HepG2 (cell line): Measurements from ENCODE around the gene WDR91. TPM values are rescaled to one million over a fixed set of nuclear protein-coding genes. Genes with fewer than 3 reads are reported as not detected.
A peak's percentile ranks its signal among the peaks of the same experiment; 100 is the strongest.

Experiments used
- AHR ChIP-seq: IDR thresholded peaks from 2 replicates; pipeline ENCODE4 v1.6.1; 2018; ENCODE audit warnings: missing genetic modification reagents, missing compliant biosample characterization
- BRCA1 ChIP-seq: sonication (generic); formaldehyde crosslinking; IDR thresholded peaks from 2 replicates; pipeline ENCODE4 v1.4.0; 2020; ENCODE audit warnings: missing genetic modification reagents
- EZH2 ChIP-seq: conservative IDR thresholded peaks from 2 replicates; pipeline ENCODE4 v1.6.1; 2012; ENCODE audit warnings: mild to moderate bottlenecking, low read depth, low read length, moderate library complexity
- FOXA1 ChIP-seq, 2 experiments: fragments of 450-650 bp in 1 of 2; sonication (generic) in 1 of 2; formaldehyde crosslinking in 1 of 2; IDR thresholded peaks; 2 replicates each; pipeline versions ENCODE4 v1.4.0 to v1.6.1; 2016 to 2020; ENCODE audit warnings: missing genetic modification reagents in 1 of 2
- ISL2 ChIP-seq: sonication (generic); formaldehyde crosslinking; IDR thresholded peaks from 2 replicates; pipeline ENCODE4 v1.5.0; 2020; ENCODE audit warnings: missing genetic modification reagents
- ISX ChIP-seq: sonication (generic); formaldehyde crosslinking; conservative IDR thresholded peaks from 2 replicates; pipeline ENCODE4 v1.5.0; 2020; ENCODE audit warnings: missing genetic modification reagents
- KLF16 ChIP-seq, 2 experiments: sonication (generic) in 1 of 2; formaldehyde crosslinking in 1 of 2; IDR thresholded peaks; 2 replicates each; pipeline versions ENCODE4 v1.6.1 to v1.8.0; 2016 to 2023; ENCODE audit warnings: missing genetic modification reagents in 2 of 2, missing compliant biosample characterization in 1 of 2
- SIX1 ChIP-seq: sonication (generic); formaldehyde crosslinking; IDR thresholded peaks from 2 replicates; pipeline ENCODE4 v1.4.0; 2020; ENCODE audit warnings: missing genetic modification reagents, borderline replicate concordance
- SOX6 ChIP-seq, 2 experiments: fragments of 450-650 bp in 1 of 2; sonication (generic) in 1 of 2; formaldehyde crosslinking in 1 of 2; IDR thresholded peaks; 2 replicates each; pipeline versions ENCODE4 v1.4.0 to v1.6.1; 2017 to 2020; ENCODE audit warnings: antibody characterized with exemption in 1 of 2, mild to moderate bottlenecking in 1 of 2, missing genetic modification reagents in 1 of 2
- ZFP36L1 ChIP-seq: sonication (generic); formaldehyde crosslinking; IDR thresholded peaks from 2 replicates; pipeline ENCODE4 v1.8.0; 2022; ENCODE audit warnings: mild to moderate bottlenecking, missing genetic modification reagents, moderate library complexity
- ZNF546 ChIP-seq: sonication (generic); formaldehyde crosslinking; conservative IDR thresholded peaks from 2 replicates; pipeline ENCODE4 v1.8.1; 2023; ENCODE audit warnings: mild to moderate bottlenecking, missing genetic modification reagents
- ZNF703 ChIP-seq: sonication (generic); formaldehyde crosslinking; IDR thresholded peaks from 2 replicates; pipeline ENCODE4 v1.5.1; 2020; ENCODE audit warnings: missing genetic modification reagents, mild to moderate bottlenecking, moderate library complexity, borderline replicate concordance
- polyA plus RNA-seq, 8 experiments: library from polyadenylated mRNA; depleted of rRNA in 3 of 8; stranded (reverse) in 7 of 8; unstranded in 1 of 8; fragments of >200 nt; fragmentation: Illumina TruSeq in 4 of 8; extraction: Trizol in 4 of 8; gene quantifications; 2 replicates each; pipeline versions ENCODE4 v1.2.1 to v1.2.3, GENCODE V29; 2011 to 2016; ENCODE audit warnings: low read depth in 4 of 8, missing spikeins in 1 of 8, mixed read lengths in 1 of 8; ENCODE audit not compliant: insufficient read depth in 1 of 8
- total RNA-seq, 5 experiments: library from RNA; depleted of rRNA; stranded (reverse); fragments of >200 nt; fragmentation: Illumina TruSeq; extraction: Trizol; gene quantifications; 2 replicates each; pipeline ENCODE4 v1.2.3, GENCODE V29; 2016; ENCODE audit warnings: low read depth in 1 of 5
- TF ChIP-seq, protein P1 (sequence below): sonication (generic); formaldehyde crosslinking; IDR thresholded peaks from one replicate; pipeline ENCODE4 v1.5.1; 2020; ENCODE audit warnings: mild to moderate bottlenecking, missing genetic modification reagents; ENCODE audit errors: not compliant biosample characterization
- TF ChIP-seq, protein P2 (sequence below): sonication (generic); formaldehyde crosslinking; IDR thresholded peaks from 2 replicates; pipeline ENCODE4 v1.4.0; 2020; ENCODE audit warnings: mild to moderate bottlenecking, low read depth, missing genetic modification reagents
- TF ChIP-seq, protein P3 (sequence below): sonication (generic); formaldehyde crosslinking; IDR thresholded peaks from 2 replicates; pipeline ENCODE4 v1.8.1; 2023; ENCODE audit warnings: mild to moderate bottlenecking, missing genetic modification reagents, borderline replicate concordance
- TF ChIP-seq, protein P4 (sequence below): sonication (generic); formaldehyde crosslinking; IDR thresholded peaks from 2 replicates; pipeline ENCODE4 v1.8.1; 2023; ENCODE audit warnings: mild to moderate bottlenecking, missing genetic modification reagents

WDR91 gene
- total and polyA plus RNA-seq, 2 of the 13 experiments (the other 11 are each of a cell fraction or from before 2014, with no cell fraction given): 11.6 to 12.1 TPM

DNA sequence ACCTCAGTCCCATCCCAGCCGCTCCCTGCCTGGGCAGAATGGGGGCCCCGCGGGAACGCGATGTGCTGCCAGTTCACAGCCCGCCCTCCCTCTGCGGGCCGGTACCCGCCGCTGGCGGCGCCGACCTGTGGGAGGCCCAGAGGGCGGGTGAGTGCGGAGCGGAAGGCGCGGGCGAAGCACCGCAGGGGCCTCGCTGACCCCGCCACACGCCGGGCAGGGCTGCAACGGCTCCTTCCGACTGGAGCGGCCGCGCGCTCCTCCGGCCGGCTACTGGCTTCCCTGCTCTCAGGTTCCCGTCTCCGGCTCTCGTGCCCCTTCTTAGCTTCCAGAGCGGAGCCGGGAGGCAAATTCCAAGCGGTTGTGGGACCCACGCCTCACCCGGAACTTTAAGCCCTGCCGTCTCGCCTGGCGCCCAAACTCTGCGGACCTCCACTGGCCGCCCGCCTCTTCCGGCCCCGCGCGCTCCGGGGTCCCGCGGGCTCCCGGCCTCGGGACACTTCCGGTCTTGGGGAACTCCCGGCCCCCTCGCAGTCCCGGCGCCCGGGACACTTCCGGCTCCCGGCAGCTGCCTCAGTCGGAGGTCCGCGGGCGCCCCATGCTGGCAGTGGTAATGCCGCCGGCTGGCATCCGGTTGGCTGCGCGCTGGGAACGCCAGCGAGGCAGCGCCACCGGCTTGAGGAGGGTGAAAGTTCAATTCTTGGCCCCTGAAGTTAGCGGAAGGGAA, 40.9 kb downstream of the WDR91 start, which contains the start of gene CYREN (continued):
- TF ChIP-seq, protein P1, sequence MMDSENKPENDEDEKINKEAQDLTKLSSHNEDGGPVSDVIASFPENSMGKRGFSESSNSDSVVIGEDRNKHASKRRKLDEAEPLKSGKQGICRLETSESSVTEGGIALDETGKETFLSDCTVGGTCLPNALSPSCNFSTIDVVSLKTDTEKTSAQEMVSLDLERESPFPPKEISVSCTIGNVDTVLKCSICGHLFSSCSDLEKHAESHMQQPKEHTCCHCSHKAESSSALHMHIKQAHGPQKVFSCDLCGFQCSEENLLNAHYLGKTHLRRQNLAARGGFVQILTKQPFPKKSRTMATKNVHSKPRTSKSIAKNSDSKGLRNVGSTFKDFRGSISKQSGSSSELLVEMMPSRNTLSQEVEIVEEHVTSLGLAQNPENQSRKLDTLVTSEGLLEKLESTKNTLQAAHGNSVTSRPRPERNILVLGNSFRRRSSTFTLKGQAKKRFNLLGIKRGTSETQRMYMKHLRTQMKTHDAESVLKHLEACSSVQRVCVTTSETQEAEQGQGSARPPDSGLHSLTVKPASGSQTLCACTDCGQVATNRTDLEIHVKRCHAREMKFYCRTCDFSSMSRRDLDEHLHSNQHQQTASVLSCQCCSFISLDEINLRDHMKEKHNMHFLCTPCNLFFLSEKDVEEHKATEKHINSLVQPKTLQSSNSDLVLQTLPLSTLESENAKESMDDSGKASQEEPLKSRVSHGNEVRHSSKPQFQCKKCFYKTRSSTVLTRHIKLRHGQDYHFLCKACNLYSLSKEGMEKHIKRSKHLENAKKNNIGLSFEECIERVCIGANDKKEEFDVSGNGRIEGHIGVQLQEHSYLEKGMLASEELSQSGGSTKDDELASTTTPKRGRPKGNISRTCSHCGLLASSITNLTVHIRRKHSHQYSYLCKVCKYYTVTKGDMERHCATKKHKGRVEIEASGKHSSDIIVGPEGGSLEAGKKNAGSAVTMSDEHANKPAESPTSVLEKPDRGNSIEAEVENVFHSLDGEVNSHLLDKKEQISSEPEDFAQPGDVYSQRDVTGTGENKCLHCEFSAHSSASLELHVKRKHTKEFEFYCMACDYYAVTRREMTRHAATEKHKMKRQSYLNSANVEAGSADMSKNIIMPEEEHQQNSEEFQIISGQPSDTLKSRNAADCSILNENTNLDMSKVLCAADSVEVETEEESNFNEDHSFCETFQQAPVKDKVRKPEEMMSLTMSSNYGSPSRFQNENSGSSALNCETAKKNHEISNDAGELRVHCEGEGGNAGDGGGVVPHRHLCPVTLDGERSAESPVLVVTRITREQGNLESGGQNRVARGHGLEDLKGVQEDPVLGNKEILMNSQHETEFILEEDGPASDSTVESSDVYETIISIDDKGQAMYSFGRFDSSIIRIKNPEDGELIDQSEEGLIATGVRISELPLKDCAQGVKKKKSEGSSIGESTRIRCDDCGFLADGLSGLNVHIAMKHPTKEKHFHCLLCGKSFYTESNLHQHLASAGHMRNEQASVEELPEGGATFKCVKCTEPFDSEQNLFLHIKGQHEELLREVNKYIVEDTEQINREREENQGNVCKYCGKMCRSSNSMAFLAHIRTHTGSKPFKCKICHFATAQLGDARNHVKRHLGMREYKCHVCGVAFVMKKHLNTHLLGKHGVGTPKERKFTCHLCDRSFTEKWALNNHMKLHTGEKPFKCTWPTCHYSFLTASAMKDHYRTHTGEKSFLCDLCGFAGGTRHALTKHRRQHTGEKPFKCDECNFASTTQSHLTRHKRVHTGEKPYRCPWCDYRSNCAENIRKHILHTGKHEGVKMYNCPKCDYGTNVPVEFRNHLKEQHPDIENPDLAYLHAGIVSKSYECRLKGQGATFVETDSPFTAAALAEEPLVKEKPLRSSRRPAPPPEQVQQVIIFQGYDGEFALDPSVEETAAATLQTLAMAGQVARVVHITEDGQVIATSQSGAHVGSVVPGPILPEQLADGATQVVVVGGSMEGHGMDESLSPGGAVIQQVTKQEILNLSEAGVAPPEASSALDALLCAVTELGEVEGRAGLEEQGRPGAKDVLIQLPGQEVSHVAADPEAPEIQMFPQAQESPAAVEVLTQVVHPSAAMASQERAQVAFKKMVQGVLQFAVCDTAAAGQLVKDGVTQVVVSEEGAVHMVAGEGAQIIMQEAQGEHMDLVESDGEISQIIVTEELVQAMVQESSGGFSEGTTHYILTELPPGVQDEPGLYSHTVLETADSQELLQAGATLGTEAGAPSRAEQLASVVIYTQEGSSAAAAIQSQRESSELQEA (CRISPR knock-in tag): peak; percentile 95
- TF ChIP-seq ISL2 (CRISPR knock-in tag) (peak; percentile 79), AHR (CRISPR knock-in tag) (peak; percentile 90; the same call in 1 of the 2 replicates), ZNF546 (CRISPR knock-in tag) (no peak), BRCA1 (CRISPR knock-in tag) (peak; percentile 82), SOX6 (IDR thresholded peaks at IDR 0.05) (no peak), SOX6 (CRISPR knock-in tag; IDR thresholded peaks at IDR 0.05) (peak; percentile 83), ZNF703 (CRISPR knock-in tag) (0 out of 2 replicates have a peak, but pooled peaks have one; percentile 16), SIX1 (no peak), ISX (CRISPR knock-in tag) (0 out of 2 replicates have a peak, but pooled peaks have one; percentile 54), KLF16 (CRISPR knock-in tag; IDR thresholded peaks at IDR 0.05) (peak in 1 of 2 experiments; percentile 77; a peak in 2 of 4 replicates), ZFP36L1 (CRISPR knock-in tag) (peak; percentile 21; the same call in 1 of the 2 replicates), FOXA1 (IDR thresholded peaks at IDR 0.05) (no peak), FOXA1 (CRISPR knock-in tag; IDR thresholded peaks at IDR 0.05) (no peak), EZH2 (no peak)
- TF ChIP-seq, protein P2, sequence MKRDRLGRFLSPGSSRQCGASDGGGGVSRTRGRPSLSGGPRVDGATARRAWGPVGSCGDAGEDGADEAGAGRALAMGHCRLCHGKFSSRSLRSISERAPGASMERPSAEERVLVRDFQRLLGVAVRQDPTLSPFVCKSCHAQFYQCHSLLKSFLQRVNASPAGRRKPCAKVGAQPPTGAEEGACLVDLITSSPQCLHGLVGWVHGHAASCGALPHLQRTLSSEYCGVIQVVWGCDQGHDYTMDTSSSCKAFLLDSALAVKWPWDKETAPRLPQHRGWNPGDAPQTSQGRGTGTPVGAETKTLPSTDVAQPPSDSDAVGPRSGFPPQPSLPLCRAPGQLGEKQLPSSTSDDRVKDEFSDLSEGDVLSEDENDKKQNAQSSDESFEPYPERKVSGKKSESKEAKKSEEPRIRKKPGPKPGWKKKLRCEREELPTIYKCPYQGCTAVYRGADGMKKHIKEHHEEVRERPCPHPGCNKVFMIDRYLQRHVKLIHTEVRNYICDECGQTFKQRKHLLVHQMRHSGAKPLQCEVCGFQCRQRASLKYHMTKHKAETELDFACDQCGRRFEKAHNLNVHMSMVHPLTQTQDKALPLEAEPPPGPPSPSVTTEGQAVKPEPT (CRISPR knock-in tag): 0 out of 2 replicates have a peak, but pooled peaks have one; percentile 35
- TF ChIP-seq, protein P3, sequence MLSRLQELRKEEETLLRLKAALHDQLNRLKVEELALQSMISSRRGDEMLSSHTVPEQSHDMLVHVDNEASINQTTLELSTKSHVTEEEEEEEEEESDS (CRISPR knock-in tag): no peak
- TF ChIP-seq, protein P4, sequence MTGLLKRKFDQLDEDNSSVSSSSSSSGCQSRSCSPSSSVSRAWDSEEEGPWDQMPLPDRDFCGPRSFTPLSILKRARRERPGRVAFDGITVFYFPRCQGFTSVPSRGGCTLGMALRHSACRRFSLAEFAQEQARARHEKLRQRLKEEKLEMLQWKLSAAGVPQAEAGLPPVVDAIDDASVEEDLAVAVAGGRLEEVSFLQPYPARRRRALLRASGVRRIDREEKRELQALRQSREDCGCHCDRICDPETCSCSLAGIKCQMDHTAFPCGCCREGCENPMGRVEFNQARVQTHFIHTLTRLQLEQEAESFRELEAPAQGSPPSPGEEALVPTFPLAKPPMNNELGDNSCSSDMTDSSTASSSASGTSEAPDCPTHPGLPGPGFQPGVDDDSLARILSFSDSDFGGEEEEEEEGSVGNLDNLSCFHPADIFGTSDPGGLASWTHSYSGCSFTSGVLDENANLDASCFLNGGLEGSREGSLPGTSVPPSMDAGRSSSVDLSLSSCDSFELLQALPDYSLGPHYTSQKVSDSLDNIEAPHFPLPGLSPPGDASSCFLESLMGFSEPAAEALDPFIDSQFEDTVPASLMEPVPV: peak; percentile 79; the same call in 1 of the 2 replicates
